ENCODE results near the gene SIGLEC14. TPM values are rescaled to one million over a fixed set of nuclear protein-coding genes. Genes with fewer than 3 reads are reported as not detected.
A peak's percentile ranks its signal among the peaks of the same experiment; 100 is the strongest.

SIGLEC14 gene
- total and polyA plus RNA-seq, 2 donors (not counting 1 experiment from before 2014, with no cell fraction given) = not detected

- Histone ChIP-seq H2AFZ (ENCODE audit: low read length) (no peak overlapping the region), H3K4me2 (ENCODE audit: extremely low read depth, insufficient read depth, low read length) (peak overlapping the region; percentile 96), H3K4me1 (ENCODE audit: control insufficient read depth, extremely low read depth, insufficient read depth, low read length) (peaks cover 16% of the 10 kb centered on the region), H3K27me3 (ENCODE audit: control insufficient read depth, insufficient read depth, low read length) (no peaks in the 10 kb centered on the region), H3K9ac (ENCODE audit: insufficient read depth, low read length) (peak overlapping the region; percentile 77), H4K20me1 (ENCODE audit: control insufficient read depth, extremely low read depth, insufficient read depth, low read length) (no peaks in the 10 kb centered on the region), H3K36me3 (ENCODE audit: control insufficient read depth, insufficient read depth, low read length) (peaks cover 17% of the 10 kb centered on the region), H3K79me2 (ENCODE audit: control insufficient read depth, insufficient read depth, low read length) (peaks cover 64% of the 10 kb centered on the region), H3K27ac (ENCODE audit: insufficient read depth, low read length) (peak overlapping the region; percentile 93), H3K9me3 (ENCODE audit: control insufficient read depth, insufficient read depth, low read depth, low read length) (no peaks in the 10 kb centered on the region), H3K4me3 (replicated peaks in 1 of 4; ENCODE audit: control extremely low read depth in 1 of 4, insufficient read depth in 1 of 4, low read depth in 3 of 4, low read length in 4 of 4) (peak overlapping the region; percentile 66 to 98 (median 86))
- TF ChIP-seq CTCF (conservative IDR thresholded peaks at IDR 0.05 in 1 of 2, IDR thresholded peaks at IDR 0.05 in 1 of 2; ENCODE audit: low read depth in 1 of 2, low read length in 2 of 2) = no peak
- TF ChIP-seq EZH2 (IDR thresholded peaks at IDR 0.05; ENCODE audit: low read length, missing control alignments) = no peak
- DNase-seq (ENCODE audit: low read depth in 2 of 2) = peak; percentile 78 to 79
Observed at GRCh38 chr19:51690454-51691073, 43.9 kb upstream of the SIGLEC14 start.

- peak overlapping the region; percentile 93 for H3K27ac ChIP-seq (ENCODE audit: insufficient read depth, low read length)
- TF ChIP-seq EZH2 (IDR thresholded peaks at IDR 0.05; ENCODE audit: low read length, missing control alignments) = no peak
- no peak for TF ChIP-seq CTCF (conservative IDR thresholded peaks at IDR 0.05 in 1 of 2, IDR thresholded peaks at IDR 0.05 in 1 of 2; ENCODE audit: low read depth in 1 of 2, low read length in 2 of 2)
- no peak overlapping the region for H2AFZ ChIP-seq (ENCODE audit: low read length)
- H3K4me1 ChIP-seq (ENCODE audit: control insufficient read depth, extremely low read depth, insufficient read depth, low read length) = peaks cover 16% of the 10 kb centered on the region
- H3K36me3 ChIP-seq (ENCODE audit: control insufficient read depth, insufficient read depth, low read length) = peaks cover 12% of the 10 kb centered on the region
- peak; percentile 41 to 46 for DNase-seq (ENCODE audit: low read depth in 2 of 2)
- H3K79me2 ChIP-seq (ENCODE audit: control insufficient read depth, insufficient read depth, low read length) = peaks cover 58% of the 10 kb centered on the region
- peak overlapping the region; percentile 66 to 98 (median 86) for H3K4me3 ChIP-seq (replicated peaks in 1 of 4; ENCODE audit: control extremely low read depth in 1 of 4, insufficient read depth in 1 of 4, low read depth in 3 of 4, low read length in 4 of 4)
- no peaks in the 10 kb centered on the region for H3K27me3 ChIP-seq (ENCODE audit: control insufficient read depth, insufficient read depth, low read length)
- H3K9me3 ChIP-seq (ENCODE audit: control insufficient read depth, insufficient read depth, low read depth, low read length) = no peaks in the 10 kb centered on the region
- H4K20me1 ChIP-seq (ENCODE audit: control insufficient read depth, extremely low read depth, insufficient read depth, low read length) = no peaks in the 10 kb centered on the region
- peak overlapping the region; percentile 77 for H3K9ac ChIP-seq (ENCODE audit: insufficient read depth, low read length)
- peak overlapping the region; percentile 96 for H3K4me2 ChIP-seq (ENCODE audit: extremely low read depth, insufficient read depth, low read length)
Observed at GRCh38 chr19:51689751-51690453, 43.3 kb upstream of the SIGLEC14 start.

GRCh38 chr19:51688671-51689571 lies 42.3 kb upstream of the SIGLEC14 start:
- Histone ChIP-seq H3K4me2 (ENCODE audit: extremely low read depth, insufficient read depth, low read length) (peak overlapping the region; percentile 95), H3K9ac (ENCODE audit: insufficient read depth, low read length) (peak overlapping the region; percentile 77), H3K4me3 (replicated peaks in 1 of 4; ENCODE audit: control extremely low read depth in 1 of 4, insufficient read depth in 1 of 4, low read depth in 3 of 4, low read length in 4 of 4) (peak overlapping the region; percentile 66 to 98 (median 86)), H2AFZ (ENCODE audit: low read length) (peak overlapping the region; percentile 77), H3K36me3 (ENCODE audit: control insufficient read depth, insufficient read depth, low read length) (peaks cover 8% of the 10 kb centered on the region), H3K27ac (ENCODE audit: insufficient read depth, low read length) (peak overlapping the region; percentile 93), H3K79me2 (ENCODE audit: control insufficient read depth, insufficient read depth, low read length) (peaks cover 49% of the 10 kb centered on the region), H3K9me3 (ENCODE audit: control insufficient read depth, insufficient read depth, low read depth, low read length) (no peaks in the 10 kb centered on the region), H3K27me3 (ENCODE audit: control insufficient read depth, insufficient read depth, low read length) (no peaks in the 10 kb centered on the region), H3K4me1 (ENCODE audit: control insufficient read depth, extremely low read depth, insufficient read depth, low read length) (peaks cover 16% of the 10 kb centered on the region), H4K20me1 (ENCODE audit: control insufficient read depth, extremely low read depth, insufficient read depth, low read length) (no peaks in the 10 kb centered on the region)
- TF ChIP-seq CTCF (conservative IDR thresholded peaks at IDR 0.05 in 1 of 2, IDR thresholded peaks at IDR 0.05 in 1 of 2; ENCODE audit: low read depth in 1 of 2, low read length in 2 of 2) (no peak), EZH2 (IDR thresholded peaks at IDR 0.05; ENCODE audit: low read length, missing control alignments) (no peak)
- peak; percentile 96 to 98 for DNase-seq (ENCODE audit: low read depth in 2 of 2)
